Upper lobe of left lung (tissue), 4 donors: ENCODE measurements around the gene DZIP1.

Experiments used
- CTCF ChIP-seq, 6 experiments: fragments of 450-650 bp in 4 of 6; fragments of 200-600 bp in 2 of 6; sonication (generic) in 2 of 6; IDR thresholded peaks; one replicate each; pipeline ENCODE4 v1.5.1; 2016 to 2019; ENCODE audit warnings: antibody characterized with exemption in 6 of 6
- EP300 ChIP-seq, 4 donors: sonication (generic); formaldehyde crosslinking; IDR thresholded peaks; one replicate each; pipeline ENCODE4 v1.5.1; 2017; ENCODE audit warnings: antibody characterized with exemption in 4 of 4, control low read depth in 2 of 4
- POLR2A ChIP-seq, 4 donors: fragments of 450-650 bp; IDR thresholded peaks; one replicate each; pipeline ENCODE4 v1.5.1; 2016 to 2017; ENCODE audit warnings: antibody characterized with exemption in 4 of 4, mild to moderate bottlenecking in 2 of 4

GRCh38 chr13:95642999-95643398, 1.5 kb downstream of the DZIP1 start:
- no peak for TF ChIP-seq EP300 (IDR thresholded peaks at IDR 0.05)
- TF ChIP-seq CTCF (IDR thresholded peaks at IDR 0.05) = no peak
- no peak for TF ChIP-seq POLR2A (IDR thresholded peaks at IDR 0.05)
